HG03095 (cell line): ENCODE results near the gene DAG1.

Source experiments
- ATAC-seq: cut with Tn5 transposase; IDR thresholded peaks from one replicate; pipeline ENCODE4 v1.9.1; 2021; ENCODE audit warnings: moderate library complexity; ENCODE audit not compliant: unreplicated experiment

DAG1 gene

GRCh38 chr3:49552087-49552486 lies 82.0 kb downstream of the DAG1 start:
- ATAC-seq = no peak

- ATAC-seq = no peak
Measured at GRCh38 chr3:49553324-49553691, 83.2 kb downstream of the DAG1 start.

DNA sequence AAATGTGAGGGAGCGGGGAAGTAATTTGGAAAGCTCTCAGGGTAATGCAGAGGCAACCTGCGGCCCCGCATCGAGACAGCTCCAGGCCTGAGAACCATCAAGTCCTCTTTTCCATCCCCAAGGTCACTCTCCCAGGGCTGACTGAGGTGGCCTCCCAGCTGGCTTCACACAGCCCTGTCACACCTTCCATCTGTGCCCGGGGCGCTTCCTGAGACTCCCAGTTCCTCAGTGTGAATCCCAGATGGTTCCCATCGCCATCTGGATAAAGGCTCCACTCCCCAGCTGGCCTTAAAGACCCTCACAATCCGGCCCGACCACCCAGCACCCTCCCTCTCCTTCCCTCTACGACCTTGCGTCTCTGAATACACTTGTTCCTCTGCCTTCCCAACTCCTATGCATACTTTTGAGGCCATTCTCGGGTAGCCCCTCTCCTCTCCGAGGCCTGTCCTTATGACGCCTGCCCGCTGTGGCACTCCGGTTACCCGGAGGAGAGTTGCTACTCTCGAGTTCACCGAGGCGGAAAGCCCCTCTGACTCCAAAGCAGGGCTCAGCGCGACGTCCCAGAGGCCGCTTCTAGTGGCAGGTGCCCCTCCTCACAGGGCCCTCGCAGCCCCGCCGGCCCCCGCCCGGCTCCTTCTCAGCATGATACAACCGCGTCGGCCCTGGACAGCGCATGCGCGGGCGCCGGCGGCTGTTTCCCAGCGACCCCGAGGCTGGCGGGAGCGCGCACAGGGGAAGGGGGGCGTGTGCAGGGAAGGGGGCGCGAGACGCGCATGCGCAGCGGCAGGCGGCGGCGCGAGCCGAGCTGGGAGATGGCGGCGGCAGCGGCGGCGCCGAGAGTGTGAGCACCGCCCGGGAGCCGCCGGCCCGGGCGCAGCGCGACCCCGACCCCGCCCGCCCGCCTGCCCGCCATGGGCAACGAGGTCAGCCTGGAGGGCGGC lies 83.9 kb downstream of the DAG1 start, which contains the start of gene BSN:
Gene BSN (plus strand): TSS at position 786 of the 941 bp plus-strand sequence. CDS start 126 bp downstream, at position 912.
- ATAC-seq = peak; percentile 62

- peak; percentile 53 for ATAC-seq
Measured at GRCh38 chr3:49554633-49555265, 84.7 kb downstream of the DAG1 start.

DNA sequence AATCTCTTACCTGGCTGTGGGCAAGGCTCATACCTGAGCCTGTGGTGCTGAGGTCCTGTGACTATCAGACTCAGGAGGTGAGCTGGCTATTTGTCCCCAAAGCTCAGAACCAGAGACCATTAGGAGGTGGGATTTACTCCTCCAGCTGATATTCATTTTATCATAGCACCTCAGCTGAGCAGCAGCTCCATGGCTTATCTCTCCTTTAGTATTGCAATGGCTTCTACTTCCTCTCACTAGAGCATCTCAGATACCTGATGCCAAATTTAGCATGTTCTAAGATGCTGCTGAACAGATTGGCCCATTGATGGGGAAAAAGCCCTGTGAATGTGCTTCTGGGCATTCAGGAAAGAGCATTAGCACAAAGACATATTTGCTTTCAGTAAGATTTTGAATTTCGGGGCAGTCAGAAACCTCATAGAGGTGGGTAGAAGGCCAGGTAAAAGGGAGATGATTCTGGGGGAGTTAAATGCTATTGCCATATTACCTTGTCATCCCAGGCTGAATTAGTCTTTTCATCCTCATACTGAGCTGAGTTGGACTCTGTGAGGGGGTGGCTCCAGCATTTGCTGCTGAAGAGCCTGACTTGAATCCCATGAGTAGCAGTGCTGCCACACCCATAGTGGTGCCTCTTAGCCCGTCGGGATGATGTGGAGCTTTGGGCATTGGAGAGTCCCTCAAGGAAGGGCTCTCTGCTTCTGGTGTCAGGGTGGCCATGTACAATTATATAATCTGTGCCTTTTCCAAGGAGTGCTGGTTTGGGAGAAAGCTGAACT lies 86.6 kb downstream of the DAG1 start:
- no peak for ATAC-seq

- no peak for ATAC-seq
Measured at GRCh38 chr3:49563040-49563578, 93.0 kb downstream of the DAG1 start.

DNA sequence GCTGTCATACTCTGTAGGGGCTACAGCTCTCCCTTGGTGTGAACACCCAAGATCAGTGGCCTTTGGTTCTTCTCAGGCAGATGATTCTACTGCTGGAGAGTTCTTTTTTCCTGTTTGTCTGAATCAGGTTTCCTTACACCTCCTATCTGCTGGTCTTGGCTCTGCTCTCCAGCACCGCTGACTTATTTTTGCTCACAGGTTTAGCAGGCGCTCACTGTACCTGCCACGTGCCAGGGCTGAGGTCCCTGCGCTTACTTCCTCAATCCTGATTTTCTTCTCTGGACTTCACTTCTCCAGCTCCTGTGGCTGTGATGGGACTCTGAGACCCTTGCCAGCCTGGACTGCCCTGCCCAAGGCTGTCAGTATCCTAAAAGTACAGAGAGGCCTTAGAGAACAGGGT lies 93.7 kb downstream of the DAG1 start:
- ATAC-seq = no peak

DNA sequence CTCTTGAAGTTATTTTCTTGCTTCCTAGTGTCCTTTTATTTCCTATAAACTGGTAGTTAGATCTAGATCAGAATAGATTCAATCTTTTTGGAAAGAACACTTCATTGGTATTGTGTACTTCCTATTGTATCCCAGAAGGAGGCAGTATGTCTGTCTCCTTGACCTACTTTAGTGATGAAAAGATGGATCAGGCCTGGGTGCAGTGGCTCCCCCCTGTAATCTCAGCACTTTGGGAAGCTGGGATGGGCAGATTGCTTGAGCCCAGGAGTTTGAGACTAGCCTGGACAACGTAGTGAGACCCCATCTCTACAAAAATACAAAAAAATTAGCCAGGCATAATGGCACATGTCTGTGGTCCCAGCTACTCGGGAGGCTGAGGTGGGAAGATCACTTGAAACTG lies 96.2 kb downstream of the DAG1 start:
- ATAC-seq = no peak

DNA sequence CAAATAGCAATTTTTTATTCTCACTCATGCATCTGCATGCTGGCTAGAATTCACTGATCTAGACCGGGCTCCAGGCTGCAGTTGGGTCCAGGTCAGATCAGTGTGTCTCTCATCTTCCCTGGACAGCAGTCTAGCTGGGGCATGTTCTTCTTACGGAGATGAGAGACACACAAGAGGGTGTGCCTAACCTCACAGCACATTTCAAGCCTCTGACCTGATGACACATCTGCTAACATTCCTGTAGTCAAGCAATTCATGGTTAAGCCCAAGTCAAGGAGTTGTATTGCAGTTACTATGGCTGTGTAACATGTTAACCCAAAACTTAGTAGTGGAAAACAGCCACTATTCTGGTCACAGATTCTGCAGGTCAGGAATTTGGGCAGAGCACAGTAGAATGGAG lies 97.3 kb downstream of the DAG1 start:
- ATAC-seq = no peak

GRCh38 chr3:49568965-49569364 lies 98.9 kb downstream of the DAG1 start:
- no peak for ATAC-seq

GRCh38 chr3:49570028-49570654 lies 100.1 kb downstream of the DAG1 start:
- no peak for ATAC-seq

- ATAC-seq = no peak
Measured at GRCh38 chr3:49582177-49582576, 112.1 kb downstream of the DAG1 start.
